HEK293 (cell line): ENCODE measurements around the gene RNU5B-1.

Source experiments
- CTCF ChIP-seq: fragments of 450-650 bp; formaldehyde crosslinking; IDR thresholded peaks from 2 replicates; pipeline ENCODE4 v1.5.1; 2016; ENCODE audit warnings: missing biosample characterization, missing genetic modification characterization
- YY1 ChIP-seq: fragments of 450-650 bp; formaldehyde crosslinking; IDR thresholded peaks from 2 replicates; pipeline ENCODE4 v1.5.1; 2018; ENCODE audit warnings: missing biosample characterization, missing genetic modification characterization
- ZSCAN5A ChIP-seq: fragments of 450-650 bp; formaldehyde crosslinking; IDR thresholded peaks from 2 replicates; pipeline ENCODE4 v1.5.1; 2016; ENCODE audit warnings: missing biosample characterization, missing genetic modification characterization

- TF ChIP-seq YY1 = no peak
- no peak for TF ChIP-seq CTCF (tag by site-specific recombination)
- no peak for TF ChIP-seq ZSCAN5A (tag by site-specific recombination)
Measured at GRCh38 chr15:65335278-65336055, 31.0 kb downstream of the RNU5B-1 start.
